ENCODE measurements around the gene PI4KA. TPM values are rescaled to one million over a fixed set of nuclear protein-coding genes. Genes with fewer than 3 reads are reported as not detected.

The PI4KA gene
- polyA plus RNA-seq, 1 donor from 2014 or later: 42.2 TPM

DNA sequence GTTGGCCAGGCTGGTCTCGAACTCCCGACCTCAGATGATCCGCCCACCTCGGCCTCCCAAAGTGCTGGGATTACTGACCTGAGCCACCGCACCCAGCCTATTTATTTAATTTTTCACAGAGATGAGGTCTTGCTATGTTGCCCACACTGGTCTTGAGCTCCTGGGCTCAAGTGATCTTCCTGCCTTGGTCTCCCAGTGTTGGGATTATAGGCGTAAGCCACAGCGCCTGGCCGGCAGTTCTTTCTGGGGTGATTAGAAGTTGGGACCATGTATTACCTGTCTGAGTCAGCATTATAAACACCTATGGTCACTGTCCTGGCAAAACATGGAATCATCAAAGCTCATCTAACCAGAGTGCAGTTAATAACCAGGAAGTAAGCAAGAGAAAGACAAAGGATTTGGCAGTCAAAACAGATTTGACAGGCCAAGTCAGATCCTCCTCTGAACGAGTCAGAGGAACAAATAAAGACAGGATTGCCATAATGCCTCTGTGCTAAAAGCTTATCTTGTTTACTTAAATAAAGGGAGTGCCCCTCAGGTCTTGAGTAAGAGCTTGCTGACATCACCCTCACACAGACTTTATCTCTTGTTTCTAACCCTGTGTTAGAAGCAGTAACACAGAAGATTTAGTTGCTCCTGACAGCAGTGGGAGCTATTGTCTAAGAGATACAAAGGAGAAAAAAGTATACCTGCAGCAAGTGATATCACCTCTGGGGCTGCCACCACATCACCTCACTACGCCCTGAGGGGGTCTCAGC, 81.0 kb downstream of the PI4KA start:
- no peaks in the 10 kb centered on the region for H3K79me2 ChIP-seq (replicated peaks; ENCODE audit: insufficient read depth, low read length)
- TF ChIP-seq POLR2AphosphoS5 (IDR thresholded peaks at IDR 0.05) (no peak), TAF1 (IDR thresholded peaks at IDR 0.05; ENCODE audit: low read depth) (no peak)
- TF ChIP-seq, protein P1, sequence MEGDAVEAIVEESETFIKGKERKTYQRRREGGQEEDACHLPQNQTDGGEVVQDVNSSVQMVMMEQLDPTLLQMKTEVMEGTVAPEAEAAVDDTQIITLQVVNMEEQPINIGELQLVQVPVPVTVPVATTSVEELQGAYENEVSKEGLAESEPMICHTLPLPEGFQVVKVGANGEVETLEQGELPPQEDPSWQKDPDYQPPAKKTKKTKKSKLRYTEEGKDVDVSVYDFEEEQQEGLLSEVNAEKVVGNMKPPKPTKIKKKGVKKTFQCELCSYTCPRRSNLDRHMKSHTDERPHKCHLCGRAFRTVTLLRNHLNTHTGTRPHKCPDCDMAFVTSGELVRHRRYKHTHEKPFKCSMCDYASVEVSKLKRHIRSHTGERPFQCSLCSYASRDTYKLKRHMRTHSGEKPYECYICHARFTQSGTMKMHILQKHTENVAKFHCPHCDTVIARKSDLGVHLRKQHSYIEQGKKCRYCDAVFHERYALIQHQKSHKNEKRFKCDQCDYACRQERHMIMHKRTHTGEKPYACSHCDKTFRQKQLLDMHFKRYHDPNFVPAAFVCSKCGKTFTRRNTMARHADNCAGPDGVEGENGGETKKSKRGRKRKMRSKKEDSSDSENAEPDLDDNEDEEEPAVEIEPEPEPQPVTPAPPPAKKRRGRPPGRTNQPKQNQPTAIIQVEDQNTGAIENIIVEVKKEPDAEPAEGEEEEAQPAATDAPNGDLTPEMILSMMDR (IDR thresholded peaks at IDR 0.05; ENCODE audit: poor library complexity, severe bottlenecking): no peak
- TF ChIP-seq, protein P2, sequence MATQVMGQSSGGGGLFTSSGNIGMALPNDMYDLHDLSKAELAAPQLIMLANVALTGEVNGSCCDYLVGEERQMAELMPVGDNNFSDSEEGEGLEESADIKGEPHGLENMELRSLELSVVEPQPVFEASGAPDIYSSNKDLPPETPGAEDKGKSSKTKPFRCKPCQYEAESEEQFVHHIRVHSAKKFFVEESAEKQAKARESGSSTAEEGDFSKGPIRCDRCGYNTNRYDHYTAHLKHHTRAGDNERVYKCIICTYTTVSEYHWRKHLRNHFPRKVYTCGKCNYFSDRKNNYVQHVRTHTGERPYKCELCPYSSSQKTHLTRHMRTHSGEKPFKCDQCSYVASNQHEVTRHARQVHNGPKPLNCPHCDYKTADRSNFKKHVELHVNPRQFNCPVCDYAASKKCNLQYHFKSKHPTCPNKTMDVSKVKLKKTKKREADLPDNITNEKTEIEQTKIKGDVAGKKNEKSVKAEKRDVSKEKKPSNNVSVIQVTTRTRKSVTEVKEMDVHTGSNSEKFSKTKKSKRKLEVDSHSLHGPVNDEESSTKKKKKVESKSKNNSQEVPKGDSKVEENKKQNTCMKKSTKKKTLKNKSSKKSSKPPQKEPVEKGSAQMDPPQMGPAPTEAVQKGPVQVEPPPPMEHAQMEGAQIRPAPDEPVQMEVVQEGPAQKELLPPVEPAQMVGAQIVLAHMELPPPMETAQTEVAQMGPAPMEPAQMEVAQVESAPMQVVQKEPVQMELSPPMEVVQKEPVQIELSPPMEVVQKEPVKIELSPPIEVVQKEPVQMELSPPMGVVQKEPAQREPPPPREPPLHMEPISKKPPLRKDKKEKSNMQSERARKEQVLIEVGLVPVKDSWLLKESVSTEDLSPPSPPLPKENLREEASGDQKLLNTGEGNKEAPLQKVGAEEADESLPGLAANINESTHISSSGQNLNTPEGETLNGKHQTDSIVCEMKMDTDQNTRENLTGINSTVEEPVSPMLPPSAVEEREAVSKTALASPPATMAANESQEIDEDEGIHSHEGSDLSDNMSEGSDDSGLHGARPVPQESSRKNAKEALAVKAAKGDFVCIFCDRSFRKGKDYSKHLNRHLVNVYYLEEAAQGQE (IDR thresholded peaks at IDR 0.05; ENCODE audit: borderline replicate concordance): no peak
- H2AFZ ChIP-seq (ENCODE audit: low read depth, low read length): no peak overlapping the region
- H3K4me2 ChIP-seq (ENCODE audit: low read length): no peak overlapping the region
- H4K20me1 ChIP-seq (ENCODE audit: insufficient read depth): no peaks in the 10 kb centered on the region
- H3K4me3 ChIP-seq (ENCODE audit: low read length): no peak overlapping the region
- H3K9ac ChIP-seq (ENCODE audit: low read length): no peak overlapping the region
- no peaks in the 10 kb centered on the region for H3K9me2 ChIP-seq (ENCODE audit: insufficient read depth, low read length)
- no peaks in the 10 kb centered on the region for H3K27me3 ChIP-seq (ENCODE audit: insufficient read depth, low read depth, low read length)
- H3K36me3 ChIP-seq (ENCODE audit: insufficient read depth, low read length): no peaks in the 10 kb centered on the region
- H3K9me3 ChIP-seq (ENCODE audit: low read length): no peaks in the 10 kb centered on the region
- H3K27ac ChIP-seq (ENCODE audit: low read length): no peak overlapping the region
- H3F3A ChIP-seq (ENCODE audit: insufficient read depth, low read length, poor library complexity, severe bottlenecking): no peaks in the 10 kb centered on the region

GRCh38 chr22:20776624-20777405, 81.8 kb downstream of the PI4KA start:
- no peak overlapping the region for H3K27ac ChIP-seq (ENCODE audit: low read length)
- no peaks in the 10 kb centered on the region for H3K79me2 ChIP-seq (replicated peaks; ENCODE audit: insufficient read depth, low read length)
- no peaks in the 10 kb centered on the region for H3K36me3 ChIP-seq (ENCODE audit: insufficient read depth, low read length)

More at GRCh38 chr22:20776624-20777405, 81.8 kb downstream of the PI4KA start:
- Histone ChIP-seq H3K9ac (ENCODE audit: low read length) (no peak overlapping the region), H3K4me3 (ENCODE audit: low read length) (no peak overlapping the region), H3F3A (ENCODE audit: insufficient read depth, low read length, poor library complexity, severe bottlenecking) (no peaks in the 10 kb centered on the region), H3K4me2 (ENCODE audit: low read length) (no peak overlapping the region), H3K9me2 (ENCODE audit: insufficient read depth, low read length) (no peaks in the 10 kb centered on the region), H3K27me3 (ENCODE audit: insufficient read depth, low read depth, low read length) (no peaks in the 10 kb centered on the region), H2AFZ (ENCODE audit: low read depth, low read length) (no peak overlapping the region), H3K9me3 (ENCODE audit: low read length) (no peaks in the 10 kb centered on the region), H4K20me1 (ENCODE audit: insufficient read depth) (no peaks in the 10 kb centered on the region)
- no peak for TF ChIP-seq TAF1 (IDR thresholded peaks at IDR 0.05; ENCODE audit: low read depth)
- TF ChIP-seq EZH2 (IDR thresholded peaks at IDR 0.05; ENCODE audit: borderline replicate concordance, insufficient read depth, low read length, poor library complexity, severe bottlenecking): no peak
- TF ChIP-seq, protein P1 (IDR thresholded peaks at IDR 0.05; ENCODE audit: poor library complexity, severe bottlenecking): no peak
- TF ChIP-seq, protein P2 (IDR thresholded peaks at IDR 0.05; ENCODE audit: borderline replicate concordance): no peak
- TF ChIP-seq POLR2AphosphoS5 (IDR thresholded peaks at IDR 0.05): no peak
- TF ChIP-seq RAD21 (conservative IDR thresholded peaks at IDR 0.05): no peak
- TF ChIP-seq SMC3 (conservative IDR thresholded peaks at IDR 0.05; ENCODE audit: poor library complexity): no peak
- no peak for TF ChIP-seq EP300 (conservative IDR thresholded peaks at IDR 0.05; ENCODE audit: poor library complexity, severe bottlenecking)
- no peak for TF ChIP-seq MXI1 (conservative IDR thresholded peaks at IDR 0.05; ENCODE audit: poor library complexity, severe bottlenecking)
